Natural killer cell (primary cell): ENCODE results near the gene DNMBP. TPM values are rescaled to one million over a fixed set of nuclear protein-coding genes. Genes with fewer than 3 reads are reported as not detected.
"Not testable (repeated sequence)": the region's sequence is repeated elsewhere in the genome, so short reads cannot be mapped to it uniquely, and the experiment has no call there.

Source experiments
- ATAC-seq, 3 donors: fragments of 150-1000 bp in 2 of 3; fragments of 200-7000 bp in 1 of 3; cut with Tn5 transposase; 1 replicate in 1 of 3; 2 replicates in 2 of 3; pipeline ENCODE4 v1.10.0; 2021; ENCODE audit warnings: mild to moderate bottlenecking in 2 of 3, moderate library complexity in 2 of 3
- DNase-seq, 2 donors: peaks; one replicate each; pipeline versions ENCODE4 v3.0.0 to v3.0.0-alpha.2; 2013 to 2021; ENCODE audit warnings: mixed read lengths in 1 of 2
- H3K27ac ChIP-seq: one replicate; pipeline ENCODE4 v1.5.1; 2013; ENCODE audit warnings: mild to moderate bottlenecking, low read length
- H3K27me3 ChIP-seq: one replicate; pipeline ENCODE4 v1.6.1; 2013; ENCODE audit warnings: low read length; ENCODE audit not compliant: control insufficient read depth, insufficient read depth
- H3K36me3 ChIP-seq: one replicate; pipeline ENCODE4 v1.6.1; 2013; ENCODE audit warnings: low read length; ENCODE audit not compliant: control insufficient read depth, insufficient read depth
- H3K4me1 ChIP-seq: one replicate; pipeline ENCODE4 v1.6.1; 2013; ENCODE audit warnings: low read length; ENCODE audit not compliant: control insufficient read depth, insufficient read depth
- H3K4me3 ChIP-seq: one replicate; pipeline ENCODE4 v1.5.1; 2013; ENCODE audit warnings: low read length
- H3K9me3 ChIP-seq: one replicate; pipeline ENCODE4 v1.6.1; 2013; ENCODE audit warnings: low read length; ENCODE audit not compliant: control insufficient read depth, insufficient read depth
- H3K27ac Mint-ChIP-seq, 2 donors: one replicate each; pipeline ENCODE4 v1.8.0; 2022; ENCODE audit warnings: mild to moderate bottlenecking in 2 of 2, mixed read lengths in 2 of 2, moderate library complexity in 1 of 2
- H3K27me3 Mint-ChIP-seq, 2 donors: one replicate each; pipeline ENCODE4 v1.8.0; 2022; ENCODE audit warnings: low read depth in 2 of 2, mixed read lengths in 2 of 2
- H3K36me3 Mint-ChIP-seq: one replicate; pipeline ENCODE4 v1.8.0; 2022; ENCODE audit warnings: mixed read lengths
- H3K4me1 Mint-ChIP-seq, 2 donors: one replicate each; pipeline ENCODE4 v1.8.0; 2022; ENCODE audit warnings: mixed read lengths in 2 of 2
- H3K4me3 Mint-ChIP-seq: one replicate; pipeline ENCODE4 v1.8.0; 2022; ENCODE audit warnings: mild to moderate bottlenecking, moderate library complexity, mixed read lengths
- H3K9me3 Mint-ChIP-seq, 2 donors: one replicate each; pipeline ENCODE4 v1.8.0; 2022; ENCODE audit warnings: mixed read lengths in 2 of 2
- WGBS: methylation state at CpG from one replicate; pipeline ENCODE4 v1.1.7; 2013; ENCODE audit warnings: missing lambda C conversion rate; ENCODE audit not compliant: insufficient coverage; 5-methylcytosine and 5-hydroxymethylcytosine counted together
- intact Hi-C: fragments of 100-400 bp; cut with micrococcal nuclease; formaldehyde crosslinking; loops from one replicate; pipeline ENCODE4 v1.14.2; 2022
- total RNA-seq, 4 donors: library from RNA; stranded (reverse); fragments of 120-200 nt in 1 of 4; gene quantifications; one replicate each; pipeline versions ENCODE4 v1.2.3 to v1.2.4, GENCODE V29; 2013 to 2022
- TF ChIP-seq, protein P1 (sequence below): fragments of 200-600 bp; IDR thresholded peaks from one replicate; pipeline ENCODE4 v1.8.0; 2022; ENCODE audit warnings: antibody characterized with exemption

The DNMBP gene
- total RNA-seq, 3 donors from 2014 or later (not counting 1 experiment from before 2014, with no cell fraction given), result 13.8 to 15.4 (median 14.4) TPM

DNA sequence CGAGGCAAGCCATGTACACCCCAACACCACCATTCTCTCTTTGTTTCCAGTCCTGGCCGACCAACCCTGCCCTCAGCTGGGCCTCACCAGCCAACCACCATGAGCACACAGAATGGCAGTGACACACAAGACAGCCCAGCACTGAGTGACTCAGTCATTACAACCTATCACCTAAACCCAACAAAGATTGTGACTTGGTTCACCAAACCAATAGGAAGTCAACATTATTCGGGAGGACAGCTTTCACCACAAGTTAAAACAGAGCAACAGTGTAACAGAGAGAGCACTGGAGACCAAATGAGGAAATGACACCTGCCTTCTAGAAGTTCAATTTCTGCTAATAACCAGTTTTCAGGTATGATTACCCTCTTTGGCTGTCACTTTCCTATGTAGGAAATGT lies 72.1 kb downstream of the DNMBP start:
- Histone ChIP-seq H3K4me3 (no peak overlapping the region), H3K36me3 (no peaks in the 10 kb centered on the region), H3K9me3 (no peaks in the 10 kb centered on the region), H3K27me3 (no peaks in the 10 kb centered on the region), H3K27ac (no peak overlapping the region), H3K4me1 (no peaks in the 10 kb centered on the region)
- peaks cover 12 to 19% of the 10 kb centered on the region in 2 donors for H3K4me1 Mint-ChIP-seq
- intact Hi-C loops, result no loop called here
- peak; percentile 34 to 72 (median 52) for ATAC-seq
- TF ChIP-seq, protein P1, sequence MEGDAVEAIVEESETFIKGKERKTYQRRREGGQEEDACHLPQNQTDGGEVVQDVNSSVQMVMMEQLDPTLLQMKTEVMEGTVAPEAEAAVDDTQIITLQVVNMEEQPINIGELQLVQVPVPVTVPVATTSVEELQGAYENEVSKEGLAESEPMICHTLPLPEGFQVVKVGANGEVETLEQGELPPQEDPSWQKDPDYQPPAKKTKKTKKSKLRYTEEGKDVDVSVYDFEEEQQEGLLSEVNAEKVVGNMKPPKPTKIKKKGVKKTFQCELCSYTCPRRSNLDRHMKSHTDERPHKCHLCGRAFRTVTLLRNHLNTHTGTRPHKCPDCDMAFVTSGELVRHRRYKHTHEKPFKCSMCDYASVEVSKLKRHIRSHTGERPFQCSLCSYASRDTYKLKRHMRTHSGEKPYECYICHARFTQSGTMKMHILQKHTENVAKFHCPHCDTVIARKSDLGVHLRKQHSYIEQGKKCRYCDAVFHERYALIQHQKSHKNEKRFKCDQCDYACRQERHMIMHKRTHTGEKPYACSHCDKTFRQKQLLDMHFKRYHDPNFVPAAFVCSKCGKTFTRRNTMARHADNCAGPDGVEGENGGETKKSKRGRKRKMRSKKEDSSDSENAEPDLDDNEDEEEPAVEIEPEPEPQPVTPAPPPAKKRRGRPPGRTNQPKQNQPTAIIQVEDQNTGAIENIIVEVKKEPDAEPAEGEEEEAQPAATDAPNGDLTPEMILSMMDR, result no peak
- no peaks in the 10 kb centered on the region for H3K9me3 Mint-ChIP-seq
- no peaks in the 10 kb centered on the region for H3K27me3 Mint-ChIP-seq
- 68% methylated on average over 3 of the region's 3 CpGs for WGBS
- peak overlapping the region; percentile 55 to 73 for H3K27ac Mint-ChIP-seq
- H3K4me3 Mint-ChIP-seq, result peak overlapping the region; percentile 9
- no peak for DNase-seq
- H3K36me3 Mint-ChIP-seq, result no peaks in the 10 kb centered on the region

DNA sequence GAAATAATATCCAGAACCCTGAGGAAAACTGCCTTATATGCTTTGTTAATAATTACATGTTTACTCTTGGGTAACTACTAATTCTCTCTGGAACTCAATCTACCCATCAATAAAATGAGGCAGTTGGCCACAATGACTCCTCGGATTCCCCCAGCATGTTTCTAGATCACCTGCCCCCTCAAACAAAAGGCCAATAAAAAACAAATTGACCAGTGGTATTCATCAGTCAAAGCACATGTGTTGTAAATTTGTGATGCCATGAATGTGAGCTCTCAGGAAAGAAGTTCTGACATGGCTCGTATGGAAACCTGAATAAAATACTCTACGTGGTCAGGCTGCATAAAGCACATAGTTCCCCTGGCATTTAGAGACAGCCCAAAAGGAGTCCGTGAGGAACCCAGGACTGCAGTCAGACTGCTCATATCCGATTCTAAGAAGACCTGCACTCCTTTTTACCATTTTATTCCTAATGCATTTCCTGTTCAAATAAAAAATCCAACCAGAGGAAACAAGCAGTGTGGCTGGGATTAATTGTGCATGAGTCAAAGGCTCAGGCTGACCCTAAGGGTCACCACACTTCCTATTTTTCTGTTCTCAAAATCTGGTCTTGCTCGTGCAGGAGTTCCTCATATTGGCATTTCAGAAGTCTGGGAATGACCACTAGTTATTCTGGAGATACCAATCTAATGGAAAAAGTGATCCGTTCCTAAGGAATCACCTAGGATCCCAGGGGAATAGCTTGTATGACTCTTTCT lies 77.4 kb downstream of the DNMBP start:
- H3K9me3 ChIP-seq, H3K9me3 Mint-ChIP-seq, H3K27me3 ChIP-seq, H3K36me3 Mint-ChIP-seq, H3K27ac Mint-ChIP-seq, H3K36me3 ChIP-seq, H3K27ac ChIP-seq, H3K4me3 Mint-ChIP-seq, H3K27me3 Mint-ChIP-seq, intact Hi-C loops, ATAC-seq, H3K4me3 ChIP-seq, DNase-seq, H3K4me1 ChIP-seq: not testable (repeated sequence)
- H3K4me1 Mint-ChIP-seq, result peaks cover 10 to 16% of the 10 kb centered on the region in 2 donors
- WGBS, result 100% methylated on average over 1 of the region's 7 CpGs

DNA sequence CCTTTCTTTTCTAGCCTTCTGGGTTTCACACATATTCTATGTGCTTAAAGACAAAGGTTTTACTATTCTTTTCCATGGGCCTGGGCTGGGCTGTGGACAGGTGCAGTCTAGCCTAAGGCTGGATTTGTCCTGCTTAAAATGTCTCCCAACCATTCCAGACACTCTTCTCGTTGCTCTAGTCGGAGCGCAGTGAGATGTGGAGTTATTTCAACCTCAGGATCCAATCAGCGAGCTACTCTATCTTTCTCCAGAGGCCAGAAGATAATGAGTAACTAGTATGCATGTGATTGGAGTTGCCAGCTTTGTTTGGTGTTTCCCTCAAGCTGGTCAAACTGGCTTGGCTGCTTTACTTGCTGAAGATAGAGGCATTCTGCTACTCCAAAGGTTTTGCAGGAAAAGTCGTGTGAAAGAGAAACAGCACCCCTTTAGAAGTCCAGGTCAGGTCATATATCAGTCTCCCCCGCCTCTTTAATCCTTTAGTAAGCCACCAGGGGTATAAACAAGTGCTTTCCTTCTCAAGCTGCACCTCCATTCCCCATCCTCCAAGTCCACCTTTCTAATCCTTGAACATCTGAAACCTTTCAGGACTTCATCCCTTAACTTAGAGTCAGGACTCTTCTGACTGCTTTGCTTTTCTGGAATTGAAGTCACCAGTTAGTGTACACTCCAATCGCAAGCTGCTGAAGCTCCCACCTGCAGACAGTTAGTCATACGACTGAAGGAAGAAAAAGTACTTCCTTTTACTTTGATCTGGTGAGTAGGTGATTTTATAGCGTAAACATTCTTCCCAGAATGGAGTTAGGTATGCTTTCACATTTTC lies 78.8 kb downstream of the DNMBP start:
- Histone ChIP-seq H3K27me3 (no peaks in the 10 kb centered on the region), H3K36me3 (no peaks in the 10 kb centered on the region), H3K9me3 (no peaks in the 10 kb centered on the region), H3K27ac (no peak overlapping the region), H3K4me3 (no peak overlapping the region), H3K4me1 (no peaks in the 10 kb centered on the region)
- DNase-seq (no peak), ATAC-seq (no peak)
- H3K4me1 Mint-ChIP-seq, result peaks cover 7 to 17% of the 10 kb centered on the region in 2 donors
- 87% methylated on average over 8 of the region's 9 CpGs for WGBS
- intact Hi-C loops, result no loop called here
- no peaks in the 10 kb centered on the region for H3K36me3 Mint-ChIP-seq
- peak overlapping the region in 1 of 2 donors; percentile 69 for H3K27ac Mint-ChIP-seq
- TF ChIP-seq, protein P1, result no peak
- H3K27me3 Mint-ChIP-seq, result no peaks in the 10 kb centered on the region
- H3K4me3 Mint-ChIP-seq, result no peak overlapping the region
- H3K9me3 Mint-ChIP-seq, result no peaks in the 10 kb centered on the region

DNA sequence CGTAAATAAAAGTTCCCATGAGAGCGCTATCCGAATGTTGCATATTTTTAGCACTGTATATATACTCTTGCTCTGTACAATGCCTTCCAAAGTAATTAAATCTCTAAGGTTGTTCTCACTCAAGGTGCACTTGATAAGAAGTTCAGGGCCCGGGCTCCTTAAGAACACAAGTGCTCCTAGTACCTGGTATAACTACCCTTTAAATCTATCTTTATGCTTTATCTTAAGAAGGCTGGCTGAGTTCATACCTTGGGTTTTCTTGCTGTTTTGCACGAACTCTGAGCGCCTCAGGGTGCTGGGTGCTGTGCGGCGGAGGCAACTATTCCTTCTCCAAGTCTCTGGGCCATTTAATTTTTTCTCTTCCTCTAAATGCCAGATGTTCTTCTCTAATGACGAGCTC lies 80.4 kb downstream of the DNMBP start:
- TF ChIP-seq, protein P1, result no peak
- Mint-ChIP-seq H3K27ac (no peak overlapping the region), H3K27me3 (no peaks in the 10 kb centered on the region), H3K9me3 (no peaks in the 10 kb centered on the region), H3K36me3 (no peaks in the 10 kb centered on the region), H3K4me3 (no peak overlapping the region), H3K4me1 (peaks cover 7 to 22% of the 10 kb centered on the region in 2 donors)
- Histone ChIP-seq H3K4me1 (no peaks in the 10 kb centered on the region), H3K36me3 (no peaks in the 10 kb centered on the region), H3K27ac (no peak overlapping the region), H3K4me3 (no peak overlapping the region), H3K27me3 (no peaks in the 10 kb centered on the region), H3K9me3 (no peaks in the 10 kb centered on the region)
- DNase-seq (no peak), ATAC-seq (no peak)
- intact Hi-C loops, result no loop called here
- 95% methylated on average over 9 of the region's 9 CpGs for WGBS
